Stimulated activated CD4-positive, alpha-beta T cell treated with anti-CD3 and anti-CD28 coated beads, Interleukin-1b, Interleukin-23, amount 100 ng/mL, for 48 hours (primary cell): ENCODE data around the gene ORC6.
"Not testable (repeated sequence)": the region's sequence is repeated elsewhere in the genome, so short reads cannot be mapped to it uniquely, and the experiment has no call there.

Experiments
- DNase-seq: peaks from one replicate; pipeline ENCODE4 v3.0.0-alpha.2; 2020

Gene ORC6, protein sequence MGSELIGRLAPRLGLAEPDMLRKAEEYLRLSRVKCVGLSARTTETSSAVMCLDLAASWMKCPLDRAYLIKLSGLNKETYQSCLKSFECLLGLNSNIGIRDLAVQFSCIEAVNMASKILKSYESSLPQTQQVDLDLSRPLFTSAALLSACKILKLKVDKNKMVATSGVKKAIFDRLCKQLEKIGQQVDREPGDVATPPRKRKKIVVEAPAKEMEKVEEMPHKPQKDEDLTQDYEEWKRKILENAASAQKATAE

DNA sequence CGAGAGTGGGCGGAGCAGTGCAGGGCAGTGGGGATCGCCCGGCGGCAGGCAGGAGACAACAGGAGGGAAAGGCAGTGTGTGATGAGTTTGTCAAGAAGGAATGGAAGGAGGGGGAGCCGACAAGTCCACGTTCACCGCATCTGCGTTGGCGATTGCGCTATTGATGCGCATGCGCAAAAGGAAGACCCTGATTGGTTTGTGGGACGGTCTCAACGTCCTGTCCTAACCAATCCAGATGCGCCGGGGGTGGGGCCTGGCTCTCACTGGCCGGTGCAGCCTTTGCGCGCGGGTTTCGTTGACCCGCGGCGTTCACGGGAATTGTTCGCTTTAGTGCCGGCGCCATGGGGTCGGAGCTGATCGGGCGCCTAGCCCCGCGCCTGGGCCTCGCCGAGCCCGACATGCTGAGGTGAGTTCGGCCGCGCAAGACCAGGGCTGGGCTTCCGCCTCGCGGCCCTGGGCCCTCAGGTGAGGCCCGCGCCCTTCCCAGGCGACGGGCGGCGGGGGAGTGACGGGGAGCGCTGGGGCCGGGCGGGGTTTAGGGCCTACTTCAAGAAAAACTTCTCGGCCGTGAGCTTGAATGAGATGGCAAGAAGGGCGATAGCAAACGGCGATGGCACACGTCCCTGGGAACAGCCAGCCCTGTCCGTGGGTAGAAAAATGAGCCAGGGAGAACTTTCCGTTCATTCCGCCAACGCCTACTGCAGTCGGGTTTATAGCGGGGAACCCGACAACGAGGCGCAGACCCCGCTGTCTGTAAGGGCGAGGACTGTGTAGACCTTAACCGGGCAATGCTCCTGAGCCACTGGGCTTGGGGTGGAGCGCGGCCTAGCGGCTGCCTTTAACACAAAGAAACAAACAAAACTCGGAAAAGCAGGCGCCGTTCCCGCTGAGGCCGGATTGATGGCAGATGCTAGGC, at the start of gene ORC6:
ORC6 (plus strand) TSS at position 295 of the 916 bp plus-strand sequence; CDS start at position 342, 47 bp downstream.
- DNase-seq = peak; percentile 98

DNA sequence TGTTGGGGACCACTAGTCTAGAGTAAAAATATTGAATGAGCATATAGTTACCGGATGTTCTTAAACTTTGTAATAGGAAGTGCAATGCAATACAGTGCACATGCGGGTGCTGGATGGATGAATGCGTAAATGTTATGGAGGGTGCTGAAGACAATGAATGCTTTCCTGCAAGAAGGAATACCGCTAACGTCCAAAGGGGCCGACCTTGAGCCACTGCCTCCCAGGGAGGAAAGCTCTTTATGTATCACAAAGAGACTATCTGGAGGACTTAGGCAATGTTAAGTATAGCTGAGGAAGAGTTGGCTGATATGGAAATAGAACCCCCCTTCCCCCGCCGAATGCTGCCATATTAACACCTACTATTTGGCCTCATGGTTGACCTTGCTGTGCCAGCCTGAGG, 40.8 kb upstream of the ORC6 start:
- DNase-seq = no peak

DNA sequence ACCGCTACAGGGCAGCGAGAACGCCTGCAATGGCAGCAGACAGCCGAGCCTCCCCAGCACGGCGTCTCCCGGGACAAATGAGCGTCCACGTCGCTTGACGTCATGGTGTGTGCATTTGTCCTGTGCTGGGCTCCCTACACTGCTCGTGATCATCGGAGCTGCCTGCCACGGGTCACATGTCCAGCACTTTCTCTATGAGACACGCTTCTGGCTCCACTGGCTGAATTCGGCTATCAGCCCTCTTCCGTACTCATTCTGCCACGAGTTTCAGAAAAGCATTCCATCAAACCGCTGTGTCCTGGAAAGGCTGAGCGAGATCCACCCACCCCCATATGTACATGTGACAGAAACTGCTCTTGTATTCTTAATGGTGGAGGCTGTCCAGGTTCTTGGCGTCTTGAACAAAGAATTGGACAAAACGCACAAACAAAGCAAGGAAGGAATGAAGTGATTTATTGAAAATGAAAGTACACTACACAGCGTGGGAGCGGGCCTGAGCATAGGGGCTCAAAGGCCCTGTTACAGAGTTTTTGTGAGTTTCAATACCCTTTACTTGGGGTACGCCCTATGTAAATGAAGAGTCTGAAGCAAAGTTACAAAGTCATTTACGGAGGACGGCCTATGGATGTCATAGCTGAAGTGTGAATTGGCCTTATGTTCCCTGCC, 39.7 kb upstream of the ORC6 start:
- no peak for DNase-seq

DNA sequence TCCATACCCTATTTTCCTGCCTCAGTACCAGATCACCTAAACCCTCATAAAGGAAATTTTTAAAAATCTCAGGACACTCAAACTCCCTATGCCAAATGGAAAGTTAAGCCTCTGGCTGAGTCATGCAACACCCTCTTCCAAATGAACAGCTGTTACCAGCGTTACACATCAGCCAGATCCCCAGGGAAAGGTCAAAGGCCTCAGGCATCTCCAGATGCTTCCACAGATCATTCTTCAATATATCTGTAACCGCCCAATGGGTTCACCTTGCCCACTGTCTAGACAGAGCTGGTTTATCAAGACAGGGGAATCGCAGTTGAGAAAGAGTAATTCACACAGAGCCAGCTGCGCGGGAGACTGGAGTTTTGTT, 39.2 kb upstream of the ORC6 start:
- DNase-seq = no peak

DNA sequence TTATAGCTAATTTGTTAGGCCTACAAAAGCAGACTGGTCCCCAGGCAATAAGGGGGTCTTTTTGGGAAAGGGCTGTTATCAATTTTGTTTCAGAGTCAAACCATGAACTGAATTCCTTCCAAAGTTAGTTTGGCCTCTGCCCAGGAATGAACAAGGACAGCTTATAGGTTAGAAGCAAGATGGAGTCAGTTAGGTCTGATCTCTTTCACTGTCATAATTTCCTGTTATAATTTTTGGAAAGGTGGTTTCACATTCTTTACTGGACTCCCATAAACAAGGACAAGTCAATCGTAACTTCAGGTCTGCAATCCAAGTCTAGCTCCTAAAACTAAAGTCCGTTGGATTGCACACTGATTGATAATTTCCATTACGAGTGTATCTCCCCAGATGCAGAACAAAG, 38.2 kb upstream of the ORC6 start:
- no peak for DNase-seq

DNA sequence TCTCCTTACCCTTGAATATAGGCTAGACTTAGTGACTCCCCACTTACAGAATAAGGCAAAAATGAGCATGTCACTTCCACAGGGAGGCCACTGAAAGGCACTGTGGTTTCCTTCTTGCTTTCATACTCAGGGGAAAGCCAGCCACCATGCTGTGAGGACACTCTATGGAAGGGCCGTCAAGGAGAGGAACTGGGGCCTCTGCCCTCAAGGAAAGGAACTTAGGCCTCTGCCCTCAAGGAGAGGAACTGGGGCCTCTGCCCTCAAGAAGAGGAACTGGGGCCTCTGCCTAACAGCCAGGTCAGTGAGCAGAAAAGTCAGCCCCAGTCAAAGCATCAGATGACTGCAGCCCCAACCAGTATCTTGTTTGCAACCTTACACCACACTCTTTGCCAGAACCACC, 30.5 kb upstream of the ORC6 start:
- DNase-seq = peak; percentile 18

DNA sequence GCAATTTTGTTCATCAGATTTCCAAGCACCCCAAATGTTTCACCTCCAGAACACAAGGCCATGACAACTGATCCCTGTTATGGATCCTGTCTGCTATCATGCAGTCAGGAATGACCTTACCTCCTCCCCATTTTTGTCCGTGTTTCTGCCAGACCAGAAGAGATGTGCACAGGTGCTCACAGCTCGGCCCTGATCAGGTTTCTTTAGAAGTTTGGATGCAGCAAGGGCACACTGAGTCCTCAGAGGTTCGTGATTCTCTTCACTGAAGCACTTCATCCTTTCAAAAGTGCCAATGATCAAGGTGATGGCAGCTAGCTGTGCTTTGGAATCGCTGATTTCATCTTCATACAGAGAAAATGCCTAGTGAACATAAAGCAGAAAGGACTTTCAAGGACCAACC, 27.3 kb upstream of the ORC6 start:
- DNase-seq = no peak

DNA sequence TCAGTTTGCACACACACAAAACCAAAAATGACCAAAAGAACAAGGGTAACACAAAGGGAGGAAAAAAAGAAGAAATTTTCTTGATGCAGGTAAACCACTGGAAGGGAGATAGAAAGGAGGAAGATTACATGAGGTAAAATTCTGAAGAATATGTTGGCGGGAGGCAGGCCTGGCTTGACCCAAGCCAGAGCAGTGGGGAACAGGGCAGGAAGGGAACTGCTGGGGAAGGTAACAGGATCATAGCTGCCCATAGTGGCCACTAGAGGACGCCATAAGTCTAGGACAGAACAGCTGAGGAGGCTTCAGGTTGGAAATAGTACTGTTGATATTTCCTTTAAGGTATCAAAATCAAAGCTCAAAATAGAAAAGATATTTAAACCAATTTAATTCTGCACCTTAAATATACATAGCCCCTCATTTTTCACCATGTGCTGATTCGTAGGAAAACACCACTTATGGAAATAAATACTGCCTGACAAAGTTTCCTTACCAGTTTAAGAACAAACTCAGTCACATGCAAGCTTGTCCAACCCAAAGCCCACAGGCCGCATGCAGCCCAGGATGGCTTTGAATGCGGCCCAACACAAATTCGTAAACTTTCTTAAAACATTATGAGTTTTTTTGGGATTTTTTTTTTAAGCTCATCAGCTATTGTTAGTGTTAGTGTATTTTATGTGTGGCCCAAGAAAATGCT, 16.0 kb upstream of the ORC6 start:
- peak; percentile 38 for DNase-seq

DNA sequence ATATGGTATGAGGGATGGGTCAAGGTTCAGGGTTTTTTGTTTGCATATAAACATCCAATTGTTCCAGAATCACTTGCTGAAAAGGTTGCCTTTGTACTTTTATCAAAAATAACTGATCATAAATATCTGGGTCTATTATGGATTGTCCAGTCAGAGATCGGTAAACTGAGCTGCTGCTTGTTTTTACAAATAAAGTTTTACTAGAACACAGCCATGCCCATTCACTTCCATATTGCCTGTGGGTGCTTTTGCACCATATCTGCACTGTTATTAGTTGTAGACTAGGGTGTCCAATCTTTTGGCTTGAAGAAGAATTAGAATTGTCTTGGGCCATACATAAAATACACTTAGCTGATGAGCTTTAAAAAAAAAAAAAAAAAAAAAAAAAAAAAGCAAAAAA, 11.5 kb upstream of the ORC6 start:
- DNase-seq = not testable (repeated sequence)

DNA sequence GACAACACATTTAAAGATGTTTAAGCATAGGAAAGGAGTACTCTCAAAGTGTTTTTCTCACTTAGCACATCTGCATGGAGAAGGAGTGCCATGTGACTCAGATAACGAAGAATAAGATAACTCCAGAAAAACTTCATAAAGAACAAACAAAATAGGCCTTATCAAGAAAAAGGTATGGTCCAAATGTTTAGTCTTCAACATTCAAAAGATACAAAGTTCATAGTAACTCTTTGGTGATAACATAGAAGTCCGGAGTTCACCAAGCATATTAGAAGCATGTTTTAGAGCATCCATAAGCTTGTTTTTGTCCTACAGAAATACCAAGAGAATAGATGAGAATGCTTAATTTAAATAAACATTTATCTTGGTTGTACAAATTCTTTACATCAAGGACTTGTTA, 7.6 kb upstream of the ORC6 start:
- not testable (repeated sequence) for DNase-seq

DNA sequence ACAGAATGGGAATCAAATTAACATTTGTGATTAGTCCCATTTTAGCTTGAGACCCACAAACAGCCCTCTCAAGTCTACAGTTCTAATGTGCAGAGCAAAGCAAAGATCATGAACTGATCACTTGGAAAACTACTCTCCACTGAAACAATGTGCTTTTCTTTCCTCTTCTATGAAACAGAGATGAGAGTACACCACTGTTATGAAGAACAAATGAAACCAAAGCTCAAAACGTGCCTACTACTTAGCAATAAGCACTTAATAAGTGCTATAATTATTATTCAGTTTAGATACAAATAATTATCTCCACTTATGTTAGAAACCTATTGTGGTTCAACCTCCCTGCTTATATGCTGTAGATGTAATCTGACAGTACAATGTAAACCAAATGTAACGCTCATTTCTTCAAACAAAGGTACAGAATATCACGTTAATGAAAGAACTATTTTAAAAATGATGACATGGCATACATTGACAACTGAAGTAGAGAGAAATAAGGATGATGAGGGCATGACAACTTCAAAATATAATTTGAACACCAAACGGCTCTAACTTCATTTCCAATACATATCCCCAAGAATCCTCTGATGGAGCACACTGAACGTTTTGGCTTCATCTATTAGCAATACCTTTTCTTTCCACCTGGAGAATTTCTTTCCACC, 2.5 kb upstream of the ORC6 start:
- DNase-seq = no peak

DNA sequence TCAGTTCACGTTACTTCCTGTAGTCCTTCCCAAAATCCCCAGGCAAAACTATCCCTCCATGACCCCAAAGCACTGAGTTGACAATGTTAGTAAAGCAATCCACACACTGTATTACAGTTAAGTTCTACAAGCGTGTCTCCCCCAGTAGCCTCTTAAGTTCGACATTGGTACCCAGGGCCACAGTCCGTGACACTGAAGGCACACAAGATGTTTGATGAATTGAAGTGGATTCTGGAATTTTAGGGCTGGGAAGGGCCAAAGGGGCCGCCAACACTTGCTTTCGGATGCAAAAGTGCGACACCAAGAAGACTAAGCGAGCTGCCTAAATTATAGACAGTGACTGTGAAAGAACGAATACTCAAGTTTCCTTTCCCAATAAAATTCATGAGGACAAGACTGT, 2.0 kb upstream of the ORC6 start:
- DNase-seq = no peak

DNA sequence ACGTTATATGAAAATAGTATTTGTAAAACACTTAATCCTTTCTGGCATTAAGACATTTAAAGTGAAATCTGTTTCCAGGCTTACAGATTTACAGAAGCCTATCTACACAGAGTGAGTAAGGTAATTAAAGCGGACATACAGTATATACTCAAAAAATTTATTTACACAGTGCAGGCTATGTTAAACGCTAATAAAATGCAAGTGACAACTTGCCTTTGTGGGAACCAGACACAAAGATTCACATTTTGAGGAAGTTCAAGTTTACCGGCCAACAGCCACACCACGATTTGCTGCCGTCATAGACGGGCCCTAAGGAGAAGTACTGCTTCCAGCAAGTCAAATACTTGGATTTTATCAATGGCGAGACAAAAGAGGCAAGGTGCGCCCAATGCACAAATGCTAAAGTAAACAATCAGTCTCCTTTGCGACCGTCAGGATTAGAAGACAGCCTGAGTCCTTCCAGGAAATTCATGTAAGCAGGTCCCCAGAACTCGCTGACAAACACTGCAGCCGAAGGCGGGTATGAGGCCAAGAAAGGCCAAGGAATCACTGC, 1.3 kb upstream of the ORC6 start:
- DNase-seq = no peak

DNA sequence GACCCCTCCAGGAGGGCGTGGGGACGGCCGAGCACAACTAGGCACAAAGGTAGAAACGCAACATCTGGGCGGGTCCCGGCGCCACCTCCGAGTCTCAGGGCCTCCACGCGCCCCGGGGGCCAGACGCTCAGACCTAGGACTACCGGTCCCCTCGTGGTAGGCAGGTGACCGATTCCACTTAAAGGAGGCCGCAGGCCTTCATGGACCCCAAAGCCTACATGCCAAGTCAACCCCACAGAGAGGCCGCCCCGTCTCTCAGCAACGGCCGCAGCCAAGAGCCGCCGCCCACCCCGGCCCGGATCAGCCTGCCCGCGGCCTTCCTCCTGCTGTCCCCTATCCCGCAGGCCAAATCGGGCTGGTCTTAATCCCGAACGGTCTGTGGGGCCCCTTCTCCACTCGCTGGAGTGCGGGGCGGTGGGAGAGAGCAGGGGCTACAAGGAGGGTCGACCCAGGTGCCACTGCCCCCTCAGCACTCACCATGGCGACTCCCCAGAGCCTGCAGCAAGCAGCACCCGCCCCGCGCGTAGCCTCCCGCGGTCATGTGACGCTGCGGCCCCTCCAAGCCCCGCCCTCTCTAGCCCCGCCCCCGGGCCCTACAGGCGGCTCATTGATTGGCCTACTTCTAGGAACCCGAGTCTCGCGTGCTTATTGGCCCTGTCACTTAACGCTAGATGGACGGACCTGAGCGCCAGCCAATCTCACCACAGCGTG, 650 bp upstream of the ORC6 start, which contains the start of gene VPS35:
VPS35 (minus strand) TSS at position 525 of the 711 bp plus-strand sequence; CDS start at position 480, 45 bp downstream.
- peak; percentile 99 for DNase-seq

DNA sequence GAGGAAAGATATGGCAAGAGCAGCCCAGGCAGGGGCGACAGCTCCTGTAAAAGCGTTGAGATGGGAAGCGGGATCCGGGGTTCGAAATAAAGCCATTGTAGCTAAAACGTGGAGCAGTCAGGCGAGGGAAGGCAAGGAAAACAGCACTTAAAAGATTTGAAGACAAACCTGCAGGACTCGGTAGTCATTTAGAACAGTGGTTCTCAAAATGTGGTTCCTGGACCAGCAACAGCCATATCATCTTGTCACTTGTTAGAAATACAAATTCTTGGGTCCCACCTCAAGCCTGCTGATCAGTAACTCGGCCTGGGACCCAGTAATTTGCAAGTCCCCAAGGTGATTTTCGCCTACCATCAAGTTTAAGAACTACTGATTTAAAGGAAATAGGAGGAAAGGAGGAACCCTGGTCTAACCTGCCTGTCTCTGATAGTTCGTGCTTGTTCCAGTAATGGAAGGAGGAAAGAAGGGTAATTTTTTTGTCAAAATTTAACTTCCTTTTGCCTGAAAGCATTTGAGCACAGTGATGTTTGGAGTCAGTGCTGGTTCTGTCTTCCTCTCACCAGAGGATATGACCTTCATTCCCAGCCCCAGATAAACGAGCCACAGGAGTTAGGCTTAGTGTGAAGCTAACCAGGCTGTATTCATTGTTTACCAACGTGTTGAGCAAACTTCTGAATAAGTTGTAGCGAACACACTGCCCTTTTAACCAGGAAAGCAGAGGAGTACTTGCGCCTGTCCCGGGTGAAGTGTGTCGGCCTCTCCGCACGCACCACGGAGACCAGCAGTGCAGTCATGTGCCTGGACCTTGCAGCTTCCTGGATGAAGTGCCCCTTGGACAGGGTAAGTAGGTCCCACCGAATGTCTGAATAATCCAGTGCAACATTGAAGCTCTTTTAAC, 1.1 kb downstream of the ORC6 start:
- no peak for DNase-seq

DNA sequence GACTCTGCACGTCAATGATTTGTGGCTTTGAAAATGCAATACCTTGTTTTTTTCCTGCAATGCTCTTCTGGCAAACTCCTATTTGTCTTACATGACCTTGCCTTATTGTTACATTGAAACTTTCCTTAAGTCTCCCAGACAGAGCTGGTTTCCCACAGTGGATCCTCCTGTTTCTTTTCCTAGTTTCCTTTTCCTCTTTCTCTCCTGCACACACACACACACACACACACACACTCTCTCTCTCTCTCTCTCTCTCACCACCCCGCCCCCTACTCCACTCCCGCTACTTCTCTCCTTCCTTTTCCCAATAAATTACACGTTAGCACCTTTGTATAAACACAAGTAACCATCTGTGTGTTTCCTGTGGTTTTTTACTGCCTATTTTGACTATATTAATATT, 2.3 kb downstream of the ORC6 start:
- no peak for DNase-seq

DNA sequence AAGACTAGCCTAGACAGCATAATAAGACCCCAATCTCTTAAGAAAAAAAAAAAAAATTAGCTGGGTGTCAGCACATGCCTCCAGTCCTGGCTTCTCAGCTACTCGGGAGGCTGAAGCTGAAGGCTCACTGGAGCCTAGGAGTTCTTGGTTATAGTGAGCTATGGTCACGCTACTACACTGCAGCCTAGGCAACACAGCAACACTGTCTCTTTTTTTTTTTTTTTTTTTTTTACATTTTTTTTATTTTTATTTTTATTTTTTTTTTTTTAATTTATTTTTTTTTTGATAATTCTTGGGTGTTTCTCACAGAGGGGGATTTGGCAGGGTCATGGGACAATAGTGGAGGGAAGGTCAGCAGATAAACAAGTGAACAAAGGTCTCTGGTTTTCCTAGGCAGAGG, 4.1 kb downstream of the ORC6 start:
- DNase-seq = no peak

DNA sequence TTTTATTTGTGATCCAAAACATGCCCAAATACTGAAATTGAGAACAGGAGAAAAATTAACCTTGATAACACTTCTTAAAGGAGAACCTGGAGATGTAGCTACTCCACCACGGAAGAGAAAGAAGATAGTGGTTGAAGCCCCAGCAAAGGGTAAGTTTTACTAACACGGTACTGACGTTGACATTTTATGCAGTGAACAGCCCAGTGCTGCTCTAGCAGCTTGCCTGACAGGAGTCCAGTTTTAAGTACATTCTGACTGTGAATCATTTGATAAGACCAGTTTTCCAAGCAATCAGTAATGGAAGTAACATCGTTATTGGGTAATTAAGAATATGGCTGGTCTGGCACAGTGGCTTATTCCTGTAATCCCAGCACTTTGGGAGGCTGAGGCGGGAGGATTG, 6.5 kb downstream of the ORC6 start:
- DNase-seq = no peak

DNA sequence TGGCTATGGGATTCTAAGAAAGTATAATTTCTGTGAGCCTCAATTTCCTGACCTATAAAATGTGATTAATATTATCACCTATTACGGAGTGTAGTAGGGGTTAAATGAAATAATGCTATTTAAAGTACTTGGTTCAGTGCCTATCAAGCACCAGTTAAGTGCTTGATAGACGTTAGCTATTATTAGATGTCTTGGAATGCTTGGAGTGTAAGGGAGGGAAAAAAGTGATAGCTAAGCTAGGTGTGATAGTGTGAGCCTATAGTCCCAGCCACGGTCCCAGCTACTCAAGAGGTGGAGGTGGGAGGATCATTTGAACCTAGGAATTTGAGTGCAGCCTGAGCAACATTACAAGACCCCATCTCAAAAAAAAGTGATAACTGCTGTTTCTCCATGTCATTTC, 7.5 kb downstream of the ORC6 start:
- DNase-seq = no peak

DNA sequence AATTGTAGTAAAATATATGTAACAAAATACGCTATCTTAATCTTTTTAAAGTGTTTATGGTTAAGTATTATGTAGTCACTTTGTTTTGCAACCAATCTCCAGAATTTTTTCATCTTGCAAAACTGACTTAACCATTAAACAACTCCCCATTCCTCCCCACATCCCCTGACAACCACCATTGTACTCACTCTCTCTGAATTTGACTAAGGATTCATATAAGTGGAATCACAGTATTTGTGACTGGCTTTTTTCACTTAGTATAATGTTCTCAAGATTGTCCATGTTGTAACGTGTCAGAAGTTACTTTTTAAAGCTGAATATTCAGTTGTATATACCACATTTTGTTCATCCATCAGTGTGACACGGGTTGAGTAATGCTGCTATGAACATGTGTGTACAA, 10.6 kb downstream of the ORC6 start:
- DNase-seq = no peak
